ENCODE data around the gene ATP8B2. TPM values are rescaled to one million over a fixed set of nuclear protein-coding genes. Genes with fewer than 3 reads are reported as not detected.

Gene ATP8B2
- total RNA-seq, 1 experiment from 2014 or later: 36.3 TPM

DNA sequence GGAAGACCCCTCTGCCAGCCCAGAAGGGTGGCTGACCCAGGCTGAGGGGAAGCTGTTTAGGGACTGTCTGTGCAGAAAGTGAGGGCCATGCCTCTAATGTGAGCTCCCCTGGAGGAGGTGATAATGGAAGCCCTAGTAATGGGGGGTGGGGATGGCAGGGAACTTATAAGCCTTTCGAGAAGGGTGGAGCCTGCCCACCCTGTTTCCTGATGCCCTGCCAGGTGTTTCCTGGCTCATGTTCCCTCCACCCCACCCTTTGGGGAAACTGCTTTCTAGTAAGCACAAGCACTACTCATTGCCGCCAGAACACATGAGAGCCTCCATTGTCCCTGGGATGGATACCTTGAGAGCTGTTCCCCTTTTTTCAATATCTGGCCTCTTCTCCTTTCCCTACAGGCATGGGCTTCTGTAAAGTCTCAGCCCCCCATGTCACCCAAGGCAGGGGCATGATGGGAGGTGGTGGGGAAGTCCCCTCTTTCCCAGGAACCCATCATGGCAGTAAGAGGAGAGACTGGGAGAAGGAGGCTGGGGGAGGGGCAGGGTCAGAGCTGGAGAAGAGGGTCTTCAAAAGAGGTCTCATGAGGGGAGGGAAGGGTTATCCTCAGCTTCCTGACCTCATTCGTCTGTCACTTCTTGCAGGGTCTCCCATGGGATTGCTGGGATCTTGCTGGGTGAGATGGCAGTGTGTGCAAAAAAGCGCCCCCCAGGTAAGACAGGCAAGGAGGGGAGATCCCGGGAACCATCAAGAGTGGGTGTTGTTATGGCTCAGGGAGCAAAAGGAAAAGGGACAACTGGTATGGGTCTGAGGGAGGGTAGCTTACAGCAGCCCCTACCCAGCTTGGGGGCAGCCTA lies 2.4 kb downstream of the ATP8B2 start:
- Histone ChIP-seq H3K36me3 (ENCODE audit: low read depth, low read length) (0 out of 2 replicates have a peak, but pooled peaks cover 4% of the 10 kb centered on the region), H3K4me3 (ENCODE audit: low read length) (peak overlapping the region; percentile 59), H4K20me1 (ENCODE audit: low read length) (no peaks in the 10 kb centered on the region), H2AFZ (ENCODE audit: low read length) (peak overlapping the region; percentile 39), H3F3A (ENCODE audit: low read length, unreplicated experiment) (peaks cover 4% of the 10 kb centered on the region), H3K27ac (ENCODE audit: low read length) (no peak overlapping the region), H3K4me1 (ENCODE audit: insufficient read depth, low read length) (peaks cover 25% of the 10 kb centered on the region), H3K27me3 (ENCODE audit: low read length) (peaks cover 7% of the 10 kb centered on the region; the same call in 1 of the 2 replicates), H3K9me3 (ENCODE audit: low read length) (no peaks in the 10 kb centered on the region), H3K9ac (ENCODE audit: low read length) (no peak overlapping the region), H3K4me2 (ENCODE audit: low read length) (peak overlapping the region; percentile 81), H3K9me2 (replicated peaks; ENCODE audit: low read length) (no peaks in the 10 kb centered on the region), H3K79me2 (ENCODE audit: low read length) (no peaks in the 10 kb centered on the region)
- ATAC-seq: no peak
- TSS peak; percentile 58 for BruUV-seq (replicated peaks)
- CTCF ChIA-PET: interaction anchor here (0.6 to 1.9 kb wide), 3 partner anchors 7 to 544 kb away, joined by 3 to 18 read pairs (median 4); no protein-coding TSS in a partner anchor
- no peak for DNase-seq
- POLR2A ChIA-PET (ENCODE audit: unreplicated experiment): interaction anchor here (0.5 kb wide), 1 partner anchor 650 kb away, joined by 10 read pairs; no protein-coding TSS in a partner anchor
- intact Hi-C loops (cut with micrococcal nuclease): loop anchor here (5.0 kb wide), 1 partner anchor 150 kb away; no protein-coding TSS in a partner anchor
- TF ChIP-seq, protein P1, sequence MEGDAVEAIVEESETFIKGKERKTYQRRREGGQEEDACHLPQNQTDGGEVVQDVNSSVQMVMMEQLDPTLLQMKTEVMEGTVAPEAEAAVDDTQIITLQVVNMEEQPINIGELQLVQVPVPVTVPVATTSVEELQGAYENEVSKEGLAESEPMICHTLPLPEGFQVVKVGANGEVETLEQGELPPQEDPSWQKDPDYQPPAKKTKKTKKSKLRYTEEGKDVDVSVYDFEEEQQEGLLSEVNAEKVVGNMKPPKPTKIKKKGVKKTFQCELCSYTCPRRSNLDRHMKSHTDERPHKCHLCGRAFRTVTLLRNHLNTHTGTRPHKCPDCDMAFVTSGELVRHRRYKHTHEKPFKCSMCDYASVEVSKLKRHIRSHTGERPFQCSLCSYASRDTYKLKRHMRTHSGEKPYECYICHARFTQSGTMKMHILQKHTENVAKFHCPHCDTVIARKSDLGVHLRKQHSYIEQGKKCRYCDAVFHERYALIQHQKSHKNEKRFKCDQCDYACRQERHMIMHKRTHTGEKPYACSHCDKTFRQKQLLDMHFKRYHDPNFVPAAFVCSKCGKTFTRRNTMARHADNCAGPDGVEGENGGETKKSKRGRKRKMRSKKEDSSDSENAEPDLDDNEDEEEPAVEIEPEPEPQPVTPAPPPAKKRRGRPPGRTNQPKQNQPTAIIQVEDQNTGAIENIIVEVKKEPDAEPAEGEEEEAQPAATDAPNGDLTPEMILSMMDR (conservative IDR thresholded peaks at IDR 0.05; ENCODE audit: low read depth, low read length): no peak
- TF ChIP-seq EZH2phosphoT487 (IDR thresholded peaks at IDR 0.05; ENCODE audit: borderline replicate concordance, low read length): no peak
- no peak for TF ChIP-seq EZH2 (IDR thresholded peaks at IDR 0.05; ENCODE audit: low read length, unreplicated experiment)

DNA sequence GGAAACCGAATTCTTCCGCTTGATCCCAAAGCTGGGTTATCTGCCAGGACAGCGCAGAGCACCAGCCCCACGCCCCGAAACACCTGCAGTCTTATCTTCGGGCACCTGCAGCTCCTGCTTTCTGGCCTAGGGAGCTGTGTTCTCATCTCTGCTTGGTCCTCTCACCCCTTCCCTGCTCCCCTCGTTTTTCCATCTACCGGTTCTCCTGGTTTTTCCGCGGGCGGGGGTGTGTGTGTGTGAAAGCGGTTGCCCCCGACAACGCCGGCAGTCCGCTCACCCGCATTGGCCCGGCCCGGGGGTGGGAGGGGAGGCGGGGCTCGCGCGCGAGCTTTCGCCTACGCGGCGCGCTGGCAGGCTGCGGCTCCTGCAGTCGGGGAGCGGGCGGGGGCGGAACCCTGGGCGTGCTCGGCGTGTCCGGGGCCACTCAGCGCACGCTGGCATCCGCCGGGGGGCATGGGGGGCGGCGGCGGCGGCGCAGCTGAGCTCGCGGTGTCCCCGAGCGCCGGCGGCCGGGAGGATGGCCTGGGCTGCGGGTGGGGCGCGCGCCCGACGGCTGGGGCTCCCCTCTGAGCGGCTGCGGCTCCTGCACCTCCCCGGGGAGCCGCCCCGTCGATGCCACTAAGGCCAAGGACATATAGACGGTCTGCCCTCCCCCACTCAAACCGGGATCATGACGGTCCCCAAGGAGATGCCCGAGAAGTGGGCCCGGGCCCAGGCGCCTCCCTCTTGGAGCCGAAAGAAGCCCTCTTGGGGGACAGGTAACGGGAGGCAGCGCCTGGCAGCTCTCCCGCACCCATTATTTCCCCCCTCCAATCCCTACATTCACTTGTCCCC lies 3.2 kb downstream of the ATP8B2 start:
- Histone ChIP-seq H3K9ac (ENCODE audit: low read length) (no peak overlapping the region), H3K27me3 (ENCODE audit: low read length) (no peaks in the 10 kb centered on the region), H4K20me1 (ENCODE audit: low read length) (no peaks in the 10 kb centered on the region), H3K4me3 (ENCODE audit: low read length) (peak overlapping the region; percentile 59), H2AFZ (ENCODE audit: low read length) (peak overlapping the region; percentile 39), H3K27ac (ENCODE audit: low read length) (no peak overlapping the region), H3K9me3 (ENCODE audit: low read length) (no peaks in the 10 kb centered on the region), H3K79me2 (ENCODE audit: low read length) (no peaks in the 10 kb centered on the region), H3K36me3 (ENCODE audit: low read depth, low read length) (0 out of 2 replicates have a peak, but pooled peaks cover 4% of the 10 kb centered on the region), H3K9me2 (replicated peaks; ENCODE audit: low read length) (no peaks in the 10 kb centered on the region), H3K4me1 (ENCODE audit: insufficient read depth, low read length) (peaks cover 25% of the 10 kb centered on the region), H3F3A (ENCODE audit: low read length, unreplicated experiment) (peaks cover 4% of the 10 kb centered on the region), H3K4me2 (ENCODE audit: low read length) (peak overlapping the region; percentile 81)
- DNase-seq (peak; percentile 74), ATAC-seq (peak; percentile 58)
- intact Hi-C loops (cut with micrococcal nuclease): loop anchor here (5.0 kb wide), 1 partner anchor 149 kb away; no protein-coding TSS in a partner anchor
- no TSS peak for BruUV-seq (replicated peaks)
- TF ChIP-seq EZH2 (IDR thresholded peaks at IDR 0.05; ENCODE audit: low read length, unreplicated experiment) (no peak), EZH2phosphoT487 (IDR thresholded peaks at IDR 0.05; ENCODE audit: borderline replicate concordance, low read length) (peak; percentile 77; the same call in 1 of the 2 replicates)
- TF ChIP-seq, protein P1 (conservative IDR thresholded peaks at IDR 0.05; ENCODE audit: low read depth, low read length): no peak
- ChIA-PET CTCF (interaction anchor here (0.6 kb wide), 2 partner anchors 545 to 645 kb away, joined by 4 read pairs; no protein-coding TSS in a partner anchor), POLR2A (ENCODE audit: unreplicated experiment) (interaction anchor here (0.5 to 0.6 kb wide), 3 partner anchors 95 to 650 kb away, joined by 3 to 10 read pairs (median 4); no protein-coding TSS in a partner anchor)
